ENCODE measurements around the gene POU2F3. TPM values are rescaled to one million over a fixed set of nuclear protein-coding genes. Genes with fewer than 3 reads are reported as not detected.

POU2F3 gene
- total and polyA plus RNA-seq, 2 of the 4 experiments (the other 2 are of a cell fraction): under 0.01 to 0.09 TPM

GRCh38 chr11:120255519-120255866, 15.6 kb downstream of the POU2F3 start:
- DNase-seq (no peak), ATAC-seq (ENCODE audit: low read depth) (no peak)
- Histone ChIP-seq H3K18ac (ENCODE audit: low read depth, low read length) (no peak overlapping the region), H3K4me3 (ENCODE audit: insufficient read depth, low read depth, low read length) (no peak overlapping the region), H4K8ac (ENCODE audit: low read depth in 2 of 2, low read length in 2 of 2) (no peak overlapping the region), H4K91ac (ENCODE audit: insufficient read depth, low read depth, low read length) (no peak overlapping the region), H3K56ac (ENCODE audit: extremely low read depth, insufficient read depth, low read length) (no peak overlapping the region), H2BK120ac (ENCODE audit: low read depth, low read length) (no peak overlapping the region), H4K20me1 (ENCODE audit: insufficient read depth, low read length) (no peaks in the 10 kb centered on the region), H3K9ac (ENCODE audit: low read depth, low read length) (no peak overlapping the region), H3K14ac (replicated peaks; ENCODE audit: low read depth, low read length) (no peak overlapping the region), H3K27me3 (ENCODE audit: control insufficient read depth, insufficient read depth, low read length) (peaks cover 71% of the 10 kb centered on the region), H4K5ac (ENCODE audit: low read depth, low read length) (no peak overlapping the region), H3K4me2 (ENCODE audit: low read depth, low read length) (no peak overlapping the region), H2BK15ac (ENCODE audit: low read depth, low read length) (no peak overlapping the region), H3K79me1 (ENCODE audit: low read depth in 1 of 2, low read length in 2 of 2) (no peaks in the 10 kb centered on the region), H3K27ac (ENCODE audit: insufficient read depth, low read length) (no peak overlapping the region), H2AK5ac (ENCODE audit: low read depth, low read length) (no peak overlapping the region), H2AFZ (replicated peaks; ENCODE audit: low read length, poor library complexity) (no peak overlapping the region), H2AK9ac (replicated peaks; ENCODE audit: low read depth, low read length, poor library complexity) (no peak overlapping the region), H2BK20ac (ENCODE audit: low read depth, low read length) (no peak overlapping the region), H2BK5ac (ENCODE audit: low read depth, low read length, poor library complexity, severe bottlenecking) (no peak overlapping the region), H3K36me3 (ENCODE audit: control insufficient read depth, insufficient read depth, low read length) (no peaks in the 10 kb centered on the region), H3K9me3 (ENCODE audit: control insufficient read depth, insufficient read depth, low read length) (no peaks in the 10 kb centered on the region), H3K23ac (ENCODE audit: low read depth, low read length) (no peak overlapping the region), H3K4ac (ENCODE audit: low read depth, low read length) (no peak overlapping the region), H3K4me1 (ENCODE audit: control insufficient read depth, insufficient read depth, low read length) (no peaks in the 10 kb centered on the region), H3K9me1 (ENCODE audit: insufficient read depth, low read length) (no peaks in the 10 kb centered on the region)
- in situ Hi-C loops (cut with MboI; ENCODE audit: low sequenced_read_pairs): no loop called here
- TF ChIP-seq MXI1 (IDR thresholded peaks at IDR 0.05; ENCODE audit: borderline replicate concordance, low read depth, low read length) (no peak), CTCF (conservative IDR thresholded peaks at IDR 0.05; ENCODE audit: low read depth, low read length) (no peak), CHD1 (IDR thresholded peaks at IDR 0.05; ENCODE audit: low read depth, low read length) (no peak), RAD21 (IDR thresholded peaks at IDR 0.05; ENCODE audit: low read length) (no peak), ELK1 (IDR thresholded peaks at IDR 0.05; ENCODE audit: borderline replicate concordance, low read depth, low read length) (no peak), FOS (IDR thresholded peaks at IDR 0.05; ENCODE audit: low read depth, low read length) (no peak), RFX5 (IDR thresholded peaks at IDR 0.05; ENCODE audit: low read depth, low read length) (no peak), NFE2L2 (IDR thresholded peaks at IDR 0.05; ENCODE audit: low read depth, low read length) (no peak), CEBPB (IDR thresholded peaks at IDR 0.05; ENCODE audit: low read depth, low read length) (no peak), USF2 (IDR thresholded peaks at IDR 0.05; ENCODE audit: low read depth, low read length) (no peak), BHLHE40 (IDR thresholded peaks at IDR 0.05; ENCODE audit: low read depth, low read length) (no peak), POLR2A (IDR thresholded peaks at IDR 0.05; ENCODE audit: low read depth, low read length) (no peak), MAZ (IDR thresholded peaks at IDR 0.05; ENCODE audit: borderline replicate concordance, low read depth, low read length) (no peak), RCOR1 (IDR thresholded peaks at IDR 0.05; ENCODE audit: insufficient replicate concordance, low read length) (no peak), SMC3 (IDR thresholded peaks at IDR 0.05; ENCODE audit: low read depth, low read length) (no peak)
- POLR2A ChIA-PET (ENCODE audit: unreplicated experiment): no interaction called here
- WGBS, 2 experiments (ENCODE audit: extremely low coverage in 2 of 2, insufficient read length in 1 of 2): 13% methylated on average over 3 of the region's 9 CpGs; no CpG with 5 or more reads in 1 of the 2 experiments
- CTCF ChIA-PET: no interaction called here
- BruUV-seq (replicated peaks): no TSS peak
- intact Hi-C loops (cut with micrococcal nuclease): no loop called here
- dilution Hi-C loops (cut with HindIII; ENCODE audit: low sequenced_read_pairs, unreplicated experiment): no loop called here
